HL-60 (cell line): Measurements from ENCODE around the gene SP110.

Source experiments
- CTCF ChIP-seq: IDR thresholded peaks from one replicate; pipeline ENCODE4 v1.5.1; 2011; ENCODE audit warnings: low read length, control low read depth, inconsistent platforms; ENCODE audit not compliant: insufficient read depth
- GABPA ChIP-seq: IDR thresholded peaks from 2 replicates; pipeline ENCODE4 v1.6.1; 2012; ENCODE audit warnings: low read depth

GRCh38 chr2:230218421-230218820, 1.4 kb downstream of the SP110 start:
- TF ChIP-seq CTCF (no peak), GABPA (no peak)
